Measurements from ENCODE around the gene PLCH1.

DNA sequence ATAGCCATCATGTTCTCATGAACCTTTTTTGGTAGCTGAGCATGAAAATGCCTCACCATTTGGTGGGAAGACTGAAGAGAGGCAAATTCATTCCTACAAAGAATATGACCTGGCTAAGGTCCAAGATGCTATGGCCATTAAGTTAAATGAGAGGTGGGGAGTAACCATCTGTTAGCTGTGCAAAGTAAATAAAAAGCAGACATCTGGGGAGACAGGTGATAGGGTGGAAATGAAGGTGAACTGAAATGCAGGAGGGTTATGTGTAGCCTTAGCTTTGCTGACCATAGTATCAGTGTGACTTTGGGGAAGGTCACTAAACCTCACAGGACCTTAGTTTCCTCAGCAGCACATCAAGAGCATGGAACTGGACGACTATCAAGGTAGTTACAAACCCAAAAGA lies 340.4 kb downstream of the PLCH1 start:
- TF ChIP-seq EGR1 (IDR thresholded peaks at IDR 0.05; ENCODE audit: low read depth), result no peak
- TF ChIP-seq POLR2A (IDR thresholded peaks at IDR 0.05; ENCODE audit: borderline replicate concordance, extremely low read depth, insufficient read depth, insufficient read length), result no peak
- TF ChIP-seq, protein P1, sequence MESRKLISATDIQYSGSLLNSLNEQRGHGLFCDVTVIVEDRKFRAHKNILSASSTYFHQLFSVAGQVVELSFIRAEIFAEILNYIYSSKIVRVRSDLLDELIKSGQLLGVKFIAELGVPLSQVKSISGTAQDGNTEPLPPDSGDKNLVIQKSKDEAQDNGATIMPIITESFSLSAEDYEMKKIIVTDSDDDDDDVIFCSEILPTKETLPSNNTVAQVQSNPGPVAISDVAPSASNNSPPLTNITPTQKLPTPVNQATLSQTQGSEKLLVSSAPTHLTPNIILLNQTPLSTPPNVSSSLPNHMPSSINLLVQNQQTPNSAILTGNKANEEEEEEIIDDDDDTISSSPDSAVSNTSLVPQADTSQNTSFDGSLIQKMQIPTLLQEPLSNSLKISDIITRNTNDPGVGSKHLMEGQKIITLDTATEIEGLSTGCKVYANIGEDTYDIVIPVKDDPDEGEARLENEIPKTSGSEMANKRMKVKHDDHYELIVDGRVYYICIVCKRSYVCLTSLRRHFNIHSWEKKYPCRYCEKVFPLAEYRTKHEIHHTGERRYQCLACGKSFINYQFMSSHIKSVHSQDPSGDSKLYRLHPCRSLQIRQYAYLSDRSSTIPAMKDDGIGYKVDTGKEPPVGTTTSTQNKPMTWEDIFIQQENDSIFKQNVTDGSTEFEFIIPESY (IDR thresholded peaks at IDR 0.05; ENCODE audit: extremely low read depth, insufficient replicate concordance, low read length), result no peak
- TF ChIP-seq, protein P2, sequence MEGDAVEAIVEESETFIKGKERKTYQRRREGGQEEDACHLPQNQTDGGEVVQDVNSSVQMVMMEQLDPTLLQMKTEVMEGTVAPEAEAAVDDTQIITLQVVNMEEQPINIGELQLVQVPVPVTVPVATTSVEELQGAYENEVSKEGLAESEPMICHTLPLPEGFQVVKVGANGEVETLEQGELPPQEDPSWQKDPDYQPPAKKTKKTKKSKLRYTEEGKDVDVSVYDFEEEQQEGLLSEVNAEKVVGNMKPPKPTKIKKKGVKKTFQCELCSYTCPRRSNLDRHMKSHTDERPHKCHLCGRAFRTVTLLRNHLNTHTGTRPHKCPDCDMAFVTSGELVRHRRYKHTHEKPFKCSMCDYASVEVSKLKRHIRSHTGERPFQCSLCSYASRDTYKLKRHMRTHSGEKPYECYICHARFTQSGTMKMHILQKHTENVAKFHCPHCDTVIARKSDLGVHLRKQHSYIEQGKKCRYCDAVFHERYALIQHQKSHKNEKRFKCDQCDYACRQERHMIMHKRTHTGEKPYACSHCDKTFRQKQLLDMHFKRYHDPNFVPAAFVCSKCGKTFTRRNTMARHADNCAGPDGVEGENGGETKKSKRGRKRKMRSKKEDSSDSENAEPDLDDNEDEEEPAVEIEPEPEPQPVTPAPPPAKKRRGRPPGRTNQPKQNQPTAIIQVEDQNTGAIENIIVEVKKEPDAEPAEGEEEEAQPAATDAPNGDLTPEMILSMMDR (IDR thresholded peaks at IDR 0.05 in 2 of 3, conservative IDR thresholded peaks at IDR 0.05 in 1 of 3; ENCODE audit: borderline replicate concordance in 1 of 3, insufficient read depth in 1 of 3, low read depth in 2 of 3, low read length in 2 of 3), result no peak
- TF ChIP-seq YY1 (IDR thresholded peaks at IDR 0.05; ENCODE audit: extremely low read depth, insufficient replicate concordance, low read depth, low read length), result no peak
- no peak for TF ChIP-seq EZH2phosphoT487 (IDR thresholded peaks at IDR 0.05; ENCODE audit: borderline replicate concordance)
- TF ChIP-seq JUND (IDR thresholded peaks at IDR 0.05), result no peak
- no peak for TF ChIP-seq CEBPB (IDR thresholded peaks at IDR 0.05; ENCODE audit: low read depth)
- TF ChIP-seq RAD21 (IDR thresholded peaks at IDR 0.05; ENCODE audit: low read depth), result no peak
- no peak for TF ChIP-seq POLR2AphosphoS5 (IDR thresholded peaks at IDR 0.05; ENCODE audit: low read depth, low read length)
- TF ChIP-seq, protein P3, sequence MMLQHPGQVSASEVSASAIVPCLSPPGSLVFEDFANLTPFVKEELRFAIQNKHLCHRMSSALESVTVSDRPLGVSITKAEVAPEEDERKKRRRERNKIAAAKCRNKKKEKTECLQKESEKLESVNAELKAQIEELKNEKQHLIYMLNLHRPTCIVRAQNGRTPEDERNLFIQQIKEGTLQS (IDR thresholded peaks at IDR 0.05), result no peak
- TF ChIP-seq SP1 (IDR thresholded peaks at IDR 0.05; ENCODE audit: low read depth), result no peak
- no peak for TF ChIP-seq EZH2 (IDR thresholded peaks at IDR 0.05)
- TF ChIP-seq, protein P4, sequence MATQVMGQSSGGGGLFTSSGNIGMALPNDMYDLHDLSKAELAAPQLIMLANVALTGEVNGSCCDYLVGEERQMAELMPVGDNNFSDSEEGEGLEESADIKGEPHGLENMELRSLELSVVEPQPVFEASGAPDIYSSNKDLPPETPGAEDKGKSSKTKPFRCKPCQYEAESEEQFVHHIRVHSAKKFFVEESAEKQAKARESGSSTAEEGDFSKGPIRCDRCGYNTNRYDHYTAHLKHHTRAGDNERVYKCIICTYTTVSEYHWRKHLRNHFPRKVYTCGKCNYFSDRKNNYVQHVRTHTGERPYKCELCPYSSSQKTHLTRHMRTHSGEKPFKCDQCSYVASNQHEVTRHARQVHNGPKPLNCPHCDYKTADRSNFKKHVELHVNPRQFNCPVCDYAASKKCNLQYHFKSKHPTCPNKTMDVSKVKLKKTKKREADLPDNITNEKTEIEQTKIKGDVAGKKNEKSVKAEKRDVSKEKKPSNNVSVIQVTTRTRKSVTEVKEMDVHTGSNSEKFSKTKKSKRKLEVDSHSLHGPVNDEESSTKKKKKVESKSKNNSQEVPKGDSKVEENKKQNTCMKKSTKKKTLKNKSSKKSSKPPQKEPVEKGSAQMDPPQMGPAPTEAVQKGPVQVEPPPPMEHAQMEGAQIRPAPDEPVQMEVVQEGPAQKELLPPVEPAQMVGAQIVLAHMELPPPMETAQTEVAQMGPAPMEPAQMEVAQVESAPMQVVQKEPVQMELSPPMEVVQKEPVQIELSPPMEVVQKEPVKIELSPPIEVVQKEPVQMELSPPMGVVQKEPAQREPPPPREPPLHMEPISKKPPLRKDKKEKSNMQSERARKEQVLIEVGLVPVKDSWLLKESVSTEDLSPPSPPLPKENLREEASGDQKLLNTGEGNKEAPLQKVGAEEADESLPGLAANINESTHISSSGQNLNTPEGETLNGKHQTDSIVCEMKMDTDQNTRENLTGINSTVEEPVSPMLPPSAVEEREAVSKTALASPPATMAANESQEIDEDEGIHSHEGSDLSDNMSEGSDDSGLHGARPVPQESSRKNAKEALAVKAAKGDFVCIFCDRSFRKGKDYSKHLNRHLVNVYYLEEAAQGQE (IDR thresholded peaks at IDR 0.05; ENCODE audit: low read depth), result no peak
